ENCODE measurements around the gene DHDH. TPM values are rescaled to one million over a fixed set of nuclear protein-coding genes. Genes with fewer than 3 reads are reported as not detected.
"Not testable (repeated sequence)": the region's sequence is repeated elsewhere in the genome, so short reads cannot be mapped to it uniquely, and the experiment has no call there.

The DHDH gene
- total RNA-seq, 4 donors from 2014 or later: not detected

GRCh38 chr19:48907671-48908070 lies 25.8 kb upstream of the DHDH start:
- no peak for ATAC-seq (ENCODE audit: low FRiP score)
- no peak for TF ChIP-seq CTCF (IDR thresholded peaks at IDR 0.05)
- no peak for DNase-seq (ENCODE audit: low spot score)

- not testable (repeated sequence) for DNase-seq (ENCODE audit: low spot score); ATAC-seq (ENCODE audit: low FRiP score)
Measured at GRCh38 chr19:48909424-48910077, 23.9 kb upstream of the DHDH start.

- TF ChIP-seq CTCF (IDR thresholded peaks at IDR 0.05): no peak
- DNase-seq (ENCODE audit: low spot score) (no peak), ATAC-seq (ENCODE audit: low FRiP score) (no peak)
Measured at GRCh38 chr19:48910803-48911202, 22.7 kb upstream of the DHDH start.

- DNase-seq (ENCODE audit: low spot score): no peak
- TF ChIP-seq CTCF (IDR thresholded peaks at IDR 0.05): no peak
- ATAC-seq (ENCODE audit: low FRiP score): no peak
Measured at GRCh38 chr19:48913114-48913889, 20.2 kb upstream of the DHDH start.

GRCh38 chr19:48914181-48914580 lies 19.3 kb upstream of the DHDH start:
- ATAC-seq (ENCODE audit: low FRiP score) (no peak), DNase-seq (ENCODE audit: low spot score) (no peak)
- no peak for TF ChIP-seq CTCF (IDR thresholded peaks at IDR 0.05)

- ATAC-seq (ENCODE audit: low FRiP score): no peak
- TF ChIP-seq CTCF (IDR thresholded peaks at IDR 0.05): no peak
- DNase-seq (ENCODE audit: low spot score): no peak
Measured at GRCh38 chr19:48915757-48916156, 17.7 kb upstream of the DHDH start.

GRCh38 chr19:48918071-48918470 lies 15.4 kb upstream of the DHDH start:
- ATAC-seq (ENCODE audit: low FRiP score): no peak
- TF ChIP-seq CTCF (IDR thresholded peaks at IDR 0.05): no peak

More at GRCh38 chr19:48918071-48918470, 15.4 kb upstream of the DHDH start:
- DNase-seq (ENCODE audit: low spot score): no peak

All from omental fat pad (tissue), 4 donors.